Liver (tissue), 9 donors: Measurements from ENCODE around the gene ABHD6. TPM values are rescaled to one million over a fixed set of nuclear protein-coding genes. Genes with fewer than 3 reads are reported as not detected.

ENCODE experiments used
- DNase-seq: peaks from one replicate; pipeline ENCODE4 v3.0.0-alpha.2; 2017; ENCODE audit warnings: low spot score
- H3K27ac ChIP-seq, 2 donors: one replicate each; pipeline ENCODE4 v1.7.0; 2013; ENCODE audit warnings: inconsistent platforms in 2 of 2, low read length in 2 of 2, control low read depth in 1 of 2, low read depth in 1 of 2, mild to moderate bottlenecking in 1 of 2
- H3K27me3 ChIP-seq, 4 donors: one replicate each; pipeline versions ENCODE4 v1.6.1 to v1.7.0; 2013; ENCODE audit warnings: low read length in 3 of 4, inconsistent platforms in 1 of 4, mild to moderate bottlenecking in 1 of 4, moderate library complexity in 1 of 4; ENCODE audit not compliant: control insufficient read depth in 4 of 4, insufficient read depth in 4 of 4
- H3K36me3 ChIP-seq, 4 donors: one replicate each; pipeline versions ENCODE4 v1.6.1 to v1.7.0; 2013; ENCODE audit warnings: low read length in 3 of 4, mild to moderate bottlenecking in 3 of 4, low read depth in 1 of 4, moderate library complexity in 1 of 4; ENCODE audit not compliant: control insufficient read depth in 4 of 4, insufficient read depth in 3 of 4
- H3K4me1 ChIP-seq, 4 donors: one replicate each; pipeline versions ENCODE4 v1.6.1 to v1.7.0; 2013; ENCODE audit warnings: low read length in 3 of 4, mild to moderate bottlenecking in 3 of 4, moderate library complexity in 1 of 4; ENCODE audit not compliant: control insufficient read depth in 4 of 4, insufficient read depth in 4 of 4
- H3K4me3 ChIP-seq, 3 donors: one replicate each; pipeline versions ENCODE4 v1.6.1 to v1.7.0; 2013; ENCODE audit warnings: low read length in 3 of 3, control low read depth in 1 of 3, low read depth in 1 of 3, mild to moderate bottlenecking in 1 of 3
- H3K9ac ChIP-seq, 2 donors: one replicate each; pipeline ENCODE4 v1.7.0; 2013; ENCODE audit warnings: low read length in 2 of 2, mild to moderate bottlenecking in 2 of 2, moderate library complexity in 2 of 2, control low read depth in 1 of 2, low read depth in 1 of 2
- H3K9me3 ChIP-seq, 4 donors: one replicate each; pipeline versions ENCODE4 v1.6.1 to v1.7.0; 2013; ENCODE audit warnings: low read length in 3 of 4; ENCODE audit not compliant: control insufficient read depth in 4 of 4
- ATF3 ChIP-seq: IDR thresholded peaks from 2 replicates; pipeline ENCODE4 v1.6.1; 2016; ENCODE audit warnings: antibody characterized with exemption
- CTCF ChIP-seq: fragments of 150-350 bp; IDR thresholded peaks from 2 replicates; pipeline ENCODE4 v1.5.1; 2017; ENCODE audit warnings: improper control_type of control experiment, low read depth, low read length; ENCODE audit not compliant: missing input control
- EGR1 ChIP-seq, 2 donors: IDR thresholded peaks; 2 replicates each; pipeline ENCODE4 v1.6.1; 2016 to 2018; ENCODE audit warnings: antibody characterized with exemption in 2 of 2, low read depth in 2 of 2
- FOXA1 ChIP-seq: IDR thresholded peaks from 2 replicates; pipeline ENCODE4 v1.6.1; 2016; ENCODE audit warnings: antibody characterized with exemption
- FOXA2 ChIP-seq: IDR thresholded peaks from 2 replicates; pipeline ENCODE4 v1.6.1; 2016; ENCODE audit warnings: antibody characterized with exemption
- GABPA ChIP-seq, 2 donors: IDR thresholded peaks in 1 of 2; conservative IDR thresholded peaks in 1 of 2; 2 replicates each; pipeline ENCODE4 v1.6.1; 2016; ENCODE audit warnings: antibody characterized with exemption in 2 of 2, mild to moderate bottlenecking in 1 of 2, moderate library complexity in 1 of 2
- HNF4A ChIP-seq, 2 donors: conservative IDR thresholded peaks; 2 replicates each; pipeline ENCODE4 v1.6.1; 2016; ENCODE audit warnings: antibody characterized with exemption in 2 of 2, mild to moderate bottlenecking in 2 of 2
- HNF4G ChIP-seq: IDR thresholded peaks from 2 replicates; pipeline ENCODE4 v1.6.1; 2016; ENCODE audit warnings: antibody characterized with exemption
- JUND ChIP-seq, 2 donors: IDR thresholded peaks; 2 replicates each; pipeline ENCODE4 v1.6.1; 2016; ENCODE audit warnings: antibody characterized with exemption in 2 of 2
- MAX ChIP-seq: IDR thresholded peaks from 2 replicates; pipeline ENCODE4 v1.6.1; 2016; ENCODE audit warnings: antibody characterized with exemption
- NR2F2 ChIP-seq: IDR thresholded peaks from 2 replicates; pipeline ENCODE4 v1.6.1; 2016; ENCODE audit warnings: antibody characterized with exemption
- RAD21 ChIP-seq, 2 donors: IDR thresholded peaks; 2 replicates each; pipeline ENCODE4 v1.6.1; 2016; ENCODE audit warnings: antibody characterized with exemption in 2 of 2, mild to moderate bottlenecking in 2 of 2
- REST ChIP-seq: IDR thresholded peaks from 2 replicates; pipeline ENCODE4 v1.6.1; 2016; ENCODE audit warnings: antibody characterized with exemption, mild to moderate bottlenecking
- RXRA ChIP-seq, 2 donors: IDR thresholded peaks; 2 replicates each; pipeline ENCODE4 v1.6.1; 2017 to 2018; ENCODE audit warnings: antibody characterized with exemption in 2 of 2, mild to moderate bottlenecking in 1 of 2
- SP1 ChIP-seq: IDR thresholded peaks from 2 replicates; pipeline ENCODE4 v1.6.1; 2018; ENCODE audit warnings: antibody characterized with exemption, mild to moderate bottlenecking
- TAF1 ChIP-seq: conservative IDR thresholded peaks from 2 replicates; pipeline ENCODE4 v1.6.1; 2016; ENCODE audit warnings: antibody characterized with exemption, mild to moderate bottlenecking
- YY1 ChIP-seq: IDR thresholded peaks from 2 replicates; pipeline ENCODE4 v1.6.1; 2016; ENCODE audit warnings: antibody characterized with exemption, mild to moderate bottlenecking
- ZBTB33 ChIP-seq: IDR thresholded peaks from 2 replicates; pipeline ENCODE4 v1.6.1; 2016; ENCODE audit warnings: antibody characterized with exemption
- WGBS: extraction: QIAGEN DNeasy Blood & Tissue Kit; methylation state at CpG from one replicate; pipeline ENCODE4 v1.1.7; 2013; 5-methylcytosine and 5-hydroxymethylcytosine counted together
- polyA plus RNA-seq, 2 donors: library from polyadenylated mRNA; stranded (reverse) in 1 of 2; unstranded in 1 of 2; fragments of 200-250 nt in 1 of 2; fragments of >200 nt in 1 of 2; fragmentation: Nextera tagmentation in 1 of 2; extraction: Ambion mirVana in 1 of 2; gene quantifications; one replicate each; pipeline versions ENCODE4 v1.2.1 to v1.2.3, GENCODE V29; 2013 to 2015
- total RNA-seq, 2 donors: library from RNA; depleted of rRNA; stranded (reverse); fragments of >200 nt; gene quantifications; one replicate each; pipeline ENCODE4 v1.2.3, GENCODE V29; 2014
- donor health status: healthy.
- donor health status: healthy.
- donor health status: healthy.
- donor health status: healthy.
- donor health status: healthy.

Gene ABHD6
- total and polyA plus RNA-seq, 4 donors: 19.8 to 60.9 (median 38.3) TPM

GRCh38 chr3:58335652-58335947 is 98.0 kb downstream of the ABHD6 start:
- H3K27ac ChIP-seq: peak overlapping the region; percentile 65 to 76
- TF ChIP-seq FOXA2 (no peak), EGR1 (IDR thresholded peaks at IDR 0.05; ENCODE audit: low read depth in 2 of 2) (no peak), JUND (IDR thresholded peaks at IDR 0.05) (no peak), MAX (no peak), SP1 (no peak), YY1 (no peak), RAD21 (IDR thresholded peaks at IDR 0.05) (no peak), ZBTB33 (no peak), TAF1 (no peak), NR2F2 (no peak), ATF3 (no peak), HNF4G (no peak), GABPA (IDR thresholded peaks at IDR 0.05 in 1 of 2, conservative IDR thresholded peaks at IDR 0.05 in 1 of 2) (no peak), RXRA (IDR thresholded peaks at IDR 0.05) (no peak), REST (no peak), CTCF (no peak), HNF4A (conservative IDR thresholded peaks at IDR 0.05) (no peak), FOXA1 (no peak)
- H3K4me1 ChIP-seq: peaks cover 12 to 26% (median 19%) of the 10 kb centered on the region in 4 donors
- DNase-seq: no peak
- no peak overlapping the region for H3K4me3 ChIP-seq
- 55% methylated on average over 1 of the region's 1 CpG for WGBS
- H3K36me3 ChIP-seq: no peaks in the 10 kb centered on the region
- H3K9me3 ChIP-seq: no peaks in the 10 kb centered on the region
- H3K9ac ChIP-seq: peak overlapping the region in 1 of 2 donors; percentile 33
- H3K27me3 ChIP-seq: no peaks in the 10 kb centered on the region
